Measurements from ENCODE around the gene GRIA4. TPM values are rescaled to one million over a fixed set of nuclear protein-coding genes. Genes with fewer than 3 reads are reported as not detected.

Gene GRIA4
- total RNA-seq, 3 donors from 2014 or later (not counting 1 experiment from before 2014, with no cell fraction given): not detected

DNA sequence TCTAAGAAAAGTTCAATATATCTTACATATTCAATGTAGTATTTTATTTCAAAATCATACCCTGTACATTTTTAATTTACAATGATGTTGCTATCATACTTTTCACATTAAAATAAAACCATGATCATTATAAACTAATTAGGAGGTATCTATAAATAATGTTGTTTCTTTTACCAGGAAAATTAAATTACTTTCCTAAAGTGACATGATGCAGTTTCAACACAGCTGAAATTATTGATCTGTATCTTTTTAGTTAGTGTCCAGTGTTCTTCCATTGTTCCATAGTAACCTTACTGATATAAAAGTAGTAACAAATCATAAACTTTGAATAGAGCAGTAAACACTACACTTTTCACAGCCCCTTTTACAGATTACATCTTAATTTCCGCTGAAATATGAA lies 29.7 kb downstream of the GRIA4 start:
- Histone ChIP-seq H3K4me3 (ENCODE audit: low read length) (no peak overlapping the region), H3K9me3 (ENCODE audit: control insufficient read depth, insufficient read depth, low read length) (no peaks in the 10 kb centered on the region), H3K36me3 (ENCODE audit: control insufficient read depth, insufficient read depth, low read length) (no peaks in the 10 kb centered on the region), H3K27ac (ENCODE audit: low read length) (no peak overlapping the region), H3K27me3 (ENCODE audit: control insufficient read depth, insufficient read depth, low read length) (no peaks in the 10 kb centered on the region), H3K4me1 (ENCODE audit: control insufficient read depth, insufficient read depth, low read length) (no peaks in the 10 kb centered on the region)
- no peaks in the 10 kb centered on the region for H3K27me3 Mint-ChIP-seq (ENCODE audit: low read depth in 2 of 2)
- H3K4me1 Mint-ChIP-seq: no peaks in the 10 kb centered on the region
- intact Hi-C loops (cut with micrococcal nuclease): no loop called here
- peaks cover 4 to 8% of the 10 kb centered on the region in 2 donors for H3K9me3 Mint-ChIP-seq
- no peak for DNase-seq
- no peaks in the 10 kb centered on the region for H3K36me3 Mint-ChIP-seq
- no CpG with 5 or more reads among the region's 1 CpG for WGBS (ENCODE audit: insufficient coverage)
- H3K27ac Mint-ChIP-seq: no peak overlapping the region
- ATAC-seq: no peak
- no peak overlapping the region for H3K4me3 Mint-ChIP-seq
- TF ChIP-seq, protein P1, sequence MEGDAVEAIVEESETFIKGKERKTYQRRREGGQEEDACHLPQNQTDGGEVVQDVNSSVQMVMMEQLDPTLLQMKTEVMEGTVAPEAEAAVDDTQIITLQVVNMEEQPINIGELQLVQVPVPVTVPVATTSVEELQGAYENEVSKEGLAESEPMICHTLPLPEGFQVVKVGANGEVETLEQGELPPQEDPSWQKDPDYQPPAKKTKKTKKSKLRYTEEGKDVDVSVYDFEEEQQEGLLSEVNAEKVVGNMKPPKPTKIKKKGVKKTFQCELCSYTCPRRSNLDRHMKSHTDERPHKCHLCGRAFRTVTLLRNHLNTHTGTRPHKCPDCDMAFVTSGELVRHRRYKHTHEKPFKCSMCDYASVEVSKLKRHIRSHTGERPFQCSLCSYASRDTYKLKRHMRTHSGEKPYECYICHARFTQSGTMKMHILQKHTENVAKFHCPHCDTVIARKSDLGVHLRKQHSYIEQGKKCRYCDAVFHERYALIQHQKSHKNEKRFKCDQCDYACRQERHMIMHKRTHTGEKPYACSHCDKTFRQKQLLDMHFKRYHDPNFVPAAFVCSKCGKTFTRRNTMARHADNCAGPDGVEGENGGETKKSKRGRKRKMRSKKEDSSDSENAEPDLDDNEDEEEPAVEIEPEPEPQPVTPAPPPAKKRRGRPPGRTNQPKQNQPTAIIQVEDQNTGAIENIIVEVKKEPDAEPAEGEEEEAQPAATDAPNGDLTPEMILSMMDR (IDR thresholded peaks at IDR 0.05): no peak

DNA sequence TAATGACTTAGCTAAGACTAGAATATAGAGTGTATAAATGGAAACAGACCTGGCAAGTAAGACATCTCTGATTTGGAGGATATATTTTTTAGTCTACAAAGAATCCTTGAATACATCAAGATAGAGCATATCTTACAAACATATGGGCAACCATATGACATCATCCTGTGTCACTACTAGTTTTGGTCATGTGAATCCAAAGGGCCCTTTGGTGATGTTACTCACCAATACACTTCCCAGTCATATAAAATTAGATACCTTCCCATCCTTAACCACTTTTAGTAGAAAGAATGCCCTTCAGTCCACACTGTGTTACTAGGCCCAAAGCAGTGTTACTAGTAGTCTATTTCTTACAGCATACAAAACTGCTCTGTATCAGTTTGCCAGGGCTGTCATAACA lies 31.6 kb downstream of the GRIA4 start:
- no peaks in the 10 kb centered on the region for H3K4me1 Mint-ChIP-seq
- ATAC-seq (no peak), DNase-seq (no peak)
- no peaks in the 10 kb centered on the region for H3K27me3 Mint-ChIP-seq (ENCODE audit: low read depth in 2 of 2)
- Histone ChIP-seq H3K9me3 (ENCODE audit: control insufficient read depth, insufficient read depth, low read length) (no peaks in the 10 kb centered on the region), H3K4me3 (ENCODE audit: low read length) (no peak overlapping the region), H3K27ac (ENCODE audit: low read length) (no peak overlapping the region), H3K27me3 (ENCODE audit: control insufficient read depth, insufficient read depth, low read length) (no peaks in the 10 kb centered on the region), H3K36me3 (ENCODE audit: control insufficient read depth, insufficient read depth, low read length) (no peaks in the 10 kb centered on the region), H3K4me1 (ENCODE audit: control insufficient read depth, insufficient read depth, low read length) (no peaks in the 10 kb centered on the region)
- peaks cover 9 to 20% of the 10 kb centered on the region in 2 donors for H3K9me3 Mint-ChIP-seq
- H3K36me3 Mint-ChIP-seq: no peaks in the 10 kb centered on the region
- intact Hi-C loops (cut with micrococcal nuclease): no loop called here
- H3K4me3 Mint-ChIP-seq: no peak overlapping the region
- TF ChIP-seq, protein P1 (IDR thresholded peaks at IDR 0.05): no peak
- no peak overlapping the region for H3K27ac Mint-ChIP-seq

- H3K4me3 ChIP-seq (ENCODE audit: low read length): no peak overlapping the region
- Mint-ChIP-seq H3K4me1 (no peaks in the 10 kb centered on the region), H3K9me3 (peaks cover 12 to 31% of the 10 kb centered on the region in 2 donors), H3K27ac (no peak overlapping the region), H3K36me3 (peaks cover 8% of the 10 kb centered on the region), H3K4me3 (no peak overlapping the region), H3K27me3 (ENCODE audit: low read depth in 2 of 2) (no peaks in the 10 kb centered on the region)
- no peak for DNase-seq
- H3K9me3 ChIP-seq (ENCODE audit: control insufficient read depth, insufficient read depth, low read length): no peaks in the 10 kb centered on the region
- TF ChIP-seq, protein P1 (IDR thresholded peaks at IDR 0.05): no peak
- H3K4me1 ChIP-seq (ENCODE audit: control insufficient read depth, insufficient read depth, low read length): no peaks in the 10 kb centered on the region
- ATAC-seq: no peak
- intact Hi-C loops (cut with micrococcal nuclease): no loop called here
- no peak overlapping the region for H3K27ac ChIP-seq (ENCODE audit: low read length)
- no peaks in the 10 kb centered on the region for H3K27me3 ChIP-seq (ENCODE audit: control insufficient read depth, insufficient read depth, low read length)
- H3K36me3 ChIP-seq (ENCODE audit: control insufficient read depth, insufficient read depth, low read length): no peaks in the 10 kb centered on the region
These were observed 33.0 kb downstream of the GRIA4 start for GRCh38 chr11:105642870-105643269.

DNA sequence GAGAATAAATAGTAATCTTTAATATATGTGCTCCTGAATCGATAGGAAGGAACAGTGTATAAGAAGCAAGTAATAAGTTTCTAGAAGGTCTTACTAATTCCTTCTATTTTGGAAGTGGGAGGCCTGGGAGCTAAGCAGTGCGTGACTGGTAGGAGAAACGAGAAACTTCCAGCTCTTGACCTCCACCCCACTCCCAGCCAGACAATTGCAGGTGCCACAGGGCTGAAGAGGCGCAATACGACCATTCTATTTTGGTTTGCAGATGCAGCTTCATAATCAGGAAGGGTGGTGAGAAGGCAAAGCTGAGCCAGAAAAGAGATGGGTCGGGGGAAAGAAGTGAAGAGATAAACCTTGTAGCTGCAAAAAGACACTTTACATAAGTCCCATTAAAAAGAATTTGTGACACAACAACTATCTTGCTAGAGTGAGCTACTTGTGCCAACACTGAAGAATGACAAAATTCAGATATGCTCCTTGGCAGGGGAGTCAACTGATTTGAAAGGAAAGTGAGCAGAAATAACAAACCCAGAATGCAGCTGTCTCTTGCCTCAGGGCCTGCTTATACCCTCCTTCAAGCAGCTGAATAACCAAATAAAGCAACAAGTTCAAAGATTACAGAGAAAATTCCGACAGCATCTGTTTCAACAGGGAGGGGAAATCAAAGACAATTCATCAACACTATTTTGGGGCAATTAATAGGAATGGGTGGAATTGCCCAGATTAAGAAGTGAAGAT lies 35.1 kb downstream of the GRIA4 start:
- Histone ChIP-seq H3K36me3 (ENCODE audit: control insufficient read depth, insufficient read depth, low read length) (no peaks in the 10 kb centered on the region), H3K27ac (ENCODE audit: low read length) (no peak overlapping the region), H3K9me3 (ENCODE audit: control insufficient read depth, insufficient read depth, low read length) (no peaks in the 10 kb centered on the region), H3K4me3 (ENCODE audit: low read length) (no peak overlapping the region), H3K27me3 (ENCODE audit: control insufficient read depth, insufficient read depth, low read length) (no peaks in the 10 kb centered on the region), H3K4me1 (ENCODE audit: control insufficient read depth, insufficient read depth, low read length) (no peaks in the 10 kb centered on the region)
- peaks cover 13 to 30% of the 10 kb centered on the region in 2 donors for H3K9me3 Mint-ChIP-seq
- no peak for DNase-seq
- no peak overlapping the region for H3K4me3 Mint-ChIP-seq
- peaks cover 10% of the 10 kb centered on the region for H3K36me3 Mint-ChIP-seq
- 94% methylated on average over 4 of the region's 7 CpGs for WGBS (ENCODE audit: insufficient coverage)
- TF ChIP-seq, protein P1 (IDR thresholded peaks at IDR 0.05): no peak
- H3K27me3 Mint-ChIP-seq (ENCODE audit: low read depth in 2 of 2): no peaks in the 10 kb centered on the region
- no peak overlapping the region for H3K27ac Mint-ChIP-seq
- H3K4me1 Mint-ChIP-seq: no peaks in the 10 kb centered on the region
- ATAC-seq: no peak
- intact Hi-C loops (cut with micrococcal nuclease): no loop called here
